LNCaP clone FGC (cell line): Measurements from ENCODE around the gene MRNIP.

ENCODE experiments used
- DNase-seq: peaks from one replicate; pipeline ENCODE4 v3.0.0-alpha.2; 2011; ENCODE audit warnings: low read depth
- H3K4me3 ChIP-seq: 2 replicates; pipeline ENCODE4 v1.5.1; 2011; ENCODE audit warnings: mild to moderate bottlenecking, low read depth, low read length, control low read depth
- CTCF ChIP-seq: IDR thresholded peaks from 2 replicates; pipeline ENCODE4 v1.5.1; 2012; ENCODE audit warnings: mild to moderate bottlenecking; ENCODE audit not compliant: control insufficient read depth, insufficient read depth; ENCODE audit errors: extremely low read depth

MRNIP gene

GRCh38 chr5:179854356-179854755, 4.3 kb downstream of the MRNIP start:
- no peak for TF ChIP-seq CTCF
- no peak for DNase-seq
- no peak overlapping the region for H3K4me3 ChIP-seq

GRCh38 chr5:179852993-179853547, 5.5 kb downstream of the MRNIP start:
- no peak for DNase-seq
- TF ChIP-seq CTCF = no peak
- H3K4me3 ChIP-seq = no peak overlapping the region

- H3K4me3 ChIP-seq = no peak overlapping the region
- DNase-seq = no peak
- no peak for TF ChIP-seq CTCF
These were observed 17.0 kb downstream of the MRNIP start for GRCh38 chr5:179841621-179842020.

- H3K4me3 ChIP-seq = no peak overlapping the region
- DNase-seq = no peak
- no peak for TF ChIP-seq CTCF
These were observed 17.9 kb downstream of the MRNIP start for GRCh38 chr5:179840766-179841165.

- TF ChIP-seq CTCF = no peak
- no peak for DNase-seq
- no peak overlapping the region for H3K4me3 ChIP-seq
These were observed 18.3 kb downstream of the MRNIP start for GRCh38 chr5:179840321-179840720.

- no peak for DNase-seq
- H3K4me3 ChIP-seq = no peak overlapping the region
- TF ChIP-seq CTCF = no peak
These were observed 19.0 kb downstream of the MRNIP start for GRCh38 chr5:179839328-179840256.
